Transverse colon (tissue), 4 donors: ENCODE data around the gene MEG3. TPM values are rescaled to one million over a fixed set of nuclear protein-coding genes. Genes with fewer than 3 reads are reported as not detected.

ENCODE experiments used
- DNase-seq: peaks from one replicate; pipeline ENCODE4 v3.0.0-alpha.2; 2019
- H3K27ac ChIP-seq, 4 donors: fragments of 200-600 bp; sonication (generic); 2 replicates each; pipeline ENCODE4 v1.5.1; 2016 to 2018; ENCODE audit warnings: inconsistent platforms in 4 of 4
- H3K27me3 ChIP-seq: fragments of 200-600 bp; sonication (generic); 2 replicates; pipeline ENCODE4 v1.5.1; 2017; ENCODE audit warnings: inconsistent platforms
- H3K36me3 ChIP-seq, 4 donors: fragments of 200-600 bp; sonication (generic); 2 replicates each; pipeline ENCODE4 v1.5.1; 2017 to 2019; ENCODE audit warnings: inconsistent platforms in 4 of 4
- H3K4me1 ChIP-seq, 4 donors: fragments of 200-600 bp; sonication (generic); 2 replicates each; pipeline ENCODE4 v1.5.1; 2017 to 2020; ENCODE audit warnings: inconsistent platforms in 4 of 4
- H3K4me3 ChIP-seq, 4 donors: fragments of 200-600 bp; sonication (generic); 1 replicate in 1 of 4; 2 replicates in 3 of 4; pipeline versions ENCODE4 v1.5.1 to v1.6.1; 2017 to 2019; ENCODE audit warnings: inconsistent platforms in 4 of 4
- H3K9me3 ChIP-seq, 2 donors: fragments of 200-600 bp; sonication (generic); 2 replicates each; pipeline ENCODE4 v1.5.1; 2017 to 2019; ENCODE audit warnings: inconsistent platforms in 2 of 2
- EP300 ChIP-seq: sonication (generic); formaldehyde crosslinking; IDR thresholded peaks from one replicate; pipeline ENCODE4 v1.6.1; 2017; ENCODE audit warnings: antibody characterized with exemption, low read depth
- POLR2A ChIP-seq: fragments of 450-650 bp; IDR thresholded peaks from one replicate; pipeline ENCODE4 v1.6.1; 2016; ENCODE audit warnings: antibody characterized with exemption, mild to moderate bottlenecking, moderate library complexity
- POLR2AphosphoS5 ChIP-seq, 3 donors: sonication (generic); formaldehyde crosslinking; IDR thresholded peaks; one replicate each; pipeline ENCODE4 v1.6.1; 2016; ENCODE audit warnings: antibody characterized with exemption in 3 of 3
- WGBS, 2 donors: methylation state at CpG; one replicate each; pipeline ENCODE4 v1.1.5; 2018; ENCODE audit warnings: low coverage in 1 of 2; 5-methylcytosine and 5-hydroxymethylcytosine counted together
- in situ Hi-C, 4 donors: fragments of 200-750 bp; cut with MboI; loops; one replicate each; pipeline versions ENCODE4 v1.15.0 to v1.15.1; 2017; ENCODE audit warnings: low sequenced_read_pairs in 3 of 4, low pct_ligation_motif_present in 1 of 4, low pct_unique_long_range_greater_than_20kb in 1 of 4
- intact Hi-C: fragments of 100-400 bp; cut with DNase I; formaldehyde crosslinking; loops from one replicate; pipeline ENCODE4 v1.15.1; 2023; ENCODE audit warnings: low total_unique reads
- total RNA-seq, 4 donors: library from RNA; depleted of rRNA; stranded (reverse); fragments of >200 nt; gene quantifications; one replicate each; pipeline ENCODE4 v1.1.0, GENCODE V29; 2016
- TF ChIP-seq, protein P1 (sequence below), 5 experiments: fragments of 200-600 bp in 3 of 5; fragments of 450-650 bp in 2 of 5; sonication (generic) in 3 of 5; IDR thresholded peaks; 1 replicate in 2 of 5; 2 replicates in 3 of 5; pipeline ENCODE4 v1.5.1; 2016 to 2017; ENCODE audit warnings: antibody characterized with exemption in 5 of 5, inconsistent platforms in 3 of 5, mild to moderate bottlenecking in 2 of 5, moderate library complexity in 1 of 5

The MEG3 gene
- total RNA-seq, 4 donors from 2014 or later, result 10.6 to 156 (median 40.1) TPM

DNA sequence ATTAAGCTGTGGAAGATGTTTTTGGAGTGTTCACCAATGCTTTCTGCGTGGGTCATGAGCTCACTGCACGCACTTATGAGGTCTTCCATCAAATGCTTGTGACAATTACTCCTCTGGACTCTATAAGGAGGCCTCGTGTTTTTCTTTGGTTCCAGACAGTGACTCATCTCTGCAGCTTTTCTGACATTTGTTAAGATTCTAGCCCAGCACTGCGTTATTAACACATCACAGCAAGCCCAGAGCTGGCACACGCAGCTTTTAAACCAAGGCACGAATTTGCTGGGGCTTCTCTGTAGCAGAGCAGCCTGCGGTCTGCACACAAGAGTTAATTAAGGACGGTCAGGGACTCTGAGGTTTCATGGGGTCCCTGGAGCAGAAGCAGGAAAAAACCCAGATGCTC lies 16.9 kb downstream of the MEG3 start:
- no peak for TF ChIP-seq EP300
- TF ChIP-seq, protein P1, sequence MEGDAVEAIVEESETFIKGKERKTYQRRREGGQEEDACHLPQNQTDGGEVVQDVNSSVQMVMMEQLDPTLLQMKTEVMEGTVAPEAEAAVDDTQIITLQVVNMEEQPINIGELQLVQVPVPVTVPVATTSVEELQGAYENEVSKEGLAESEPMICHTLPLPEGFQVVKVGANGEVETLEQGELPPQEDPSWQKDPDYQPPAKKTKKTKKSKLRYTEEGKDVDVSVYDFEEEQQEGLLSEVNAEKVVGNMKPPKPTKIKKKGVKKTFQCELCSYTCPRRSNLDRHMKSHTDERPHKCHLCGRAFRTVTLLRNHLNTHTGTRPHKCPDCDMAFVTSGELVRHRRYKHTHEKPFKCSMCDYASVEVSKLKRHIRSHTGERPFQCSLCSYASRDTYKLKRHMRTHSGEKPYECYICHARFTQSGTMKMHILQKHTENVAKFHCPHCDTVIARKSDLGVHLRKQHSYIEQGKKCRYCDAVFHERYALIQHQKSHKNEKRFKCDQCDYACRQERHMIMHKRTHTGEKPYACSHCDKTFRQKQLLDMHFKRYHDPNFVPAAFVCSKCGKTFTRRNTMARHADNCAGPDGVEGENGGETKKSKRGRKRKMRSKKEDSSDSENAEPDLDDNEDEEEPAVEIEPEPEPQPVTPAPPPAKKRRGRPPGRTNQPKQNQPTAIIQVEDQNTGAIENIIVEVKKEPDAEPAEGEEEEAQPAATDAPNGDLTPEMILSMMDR (IDR thresholded peaks at IDR 0.05), result no peak
- TF ChIP-seq POLR2A, result no peak
- TF ChIP-seq POLR2AphosphoS5 (IDR thresholded peaks at IDR 0.05), result no peak
- in situ Hi-C loops (loop anchor here in 2 of 4 donors (25.0 kb wide), 1 partner anchor 795 kb away; no protein-coding TSS in a partner anchor), intact Hi-C loops (no loop called here)
- no peak overlapping the region for H3K4me3 ChIP-seq
- no peaks in the 10 kb centered on the region for H3K9me3 ChIP-seq
- WGBS, 2 donors, result 71% methylated on average over 8 of the region's 8 CpGs; no CpG with 5 or more reads in 1 of the 2 donors
- no peaks in the 10 kb centered on the region for H3K36me3 ChIP-seq
- no peak for DNase-seq
- H3K27ac ChIP-seq, result peak overlapping the region in 1 of 4 donors; percentile 19
- H3K4me1 ChIP-seq, result peaks cover 0 to 5% (median 0%) of the 10 kb centered on the region in 4 donors
- H3K27me3 ChIP-seq, result no peaks in the 10 kb centered on the region

DNA sequence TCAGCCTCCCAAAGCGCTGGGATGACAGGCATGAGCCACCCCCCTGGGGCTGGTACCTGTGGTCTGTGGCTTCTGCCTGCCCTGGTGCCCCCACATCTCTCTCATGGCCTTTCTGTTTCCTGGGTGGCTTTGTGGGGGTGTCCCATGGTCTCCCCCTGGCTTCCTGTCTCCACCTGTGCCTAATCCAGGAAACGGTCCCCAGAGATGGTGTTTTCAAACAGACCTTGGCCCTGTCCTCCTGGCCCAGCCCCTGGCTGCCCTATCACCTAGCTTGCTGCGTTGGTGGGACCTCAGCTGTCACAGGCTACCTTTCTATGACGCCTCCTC lies 18.1 kb downstream of the MEG3 start:
- 71 to 83% methylated on average over 2 to 4 of the region's 4 CpGs for WGBS, 2 donors
- Histone ChIP-seq H3K4me3 (no peak overlapping the region), H3K27ac (no peak overlapping the region), H3K4me1 (peaks cover 0 to 6% (median 0%) of the 10 kb centered on the region in 4 donors), H3K27me3 (no peaks in the 10 kb centered on the region), H3K9me3 (no peaks in the 10 kb centered on the region), H3K36me3 (no peaks in the 10 kb centered on the region)
- TF ChIP-seq EP300 (no peak), POLR2AphosphoS5 (IDR thresholded peaks at IDR 0.05) (no peak), POLR2A (no peak)
- TF ChIP-seq, protein P1 (IDR thresholded peaks at IDR 0.05), result no peak
- DNase-seq, result no peak
- in situ Hi-C loops, result loop anchor here in 2 of 4 donors (25.0 kb wide), 1 partner anchor 793 kb away; no protein-coding TSS in a partner anchor
- intact Hi-C loops, result no loop called here

DNA sequence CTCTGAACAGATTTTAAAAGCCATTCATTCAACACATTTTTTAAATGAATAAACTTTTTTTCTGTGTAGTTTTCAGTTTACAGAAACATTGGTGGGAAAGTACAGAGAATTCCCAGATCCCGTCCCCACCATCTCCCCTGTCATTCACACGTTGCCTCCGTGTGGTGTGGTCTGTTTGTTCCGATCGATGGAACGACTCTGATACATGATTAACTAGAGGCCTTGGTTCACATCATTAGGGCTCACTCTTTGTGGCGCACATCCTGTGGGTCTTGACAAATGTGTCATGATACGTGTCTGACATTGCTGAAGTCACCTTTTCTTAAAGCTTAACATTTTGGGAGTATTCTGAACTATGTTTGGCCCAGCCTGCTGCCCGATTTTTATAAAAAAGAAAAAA lies 18.5 kb downstream of the MEG3 start:
- WGBS, 2 donors, result 73 to 86% methylated on average over 9 of the region's 9 CpGs
- H3K4me3 ChIP-seq, result no peak overlapping the region
- H3K27ac ChIP-seq, result no peak overlapping the region
- intact Hi-C loops (no loop called here), in situ Hi-C loops (loop anchor here in 2 of 4 donors (25.0 kb wide), 1 partner anchor 793 kb away; no protein-coding TSS in a partner anchor)
- TF ChIP-seq POLR2A, result no peak
- no peak for TF ChIP-seq POLR2AphosphoS5 (IDR thresholded peaks at IDR 0.05)
- TF ChIP-seq, protein P1 (IDR thresholded peaks at IDR 0.05), result no peak
- TF ChIP-seq EP300, result no peak
- no peaks in the 10 kb centered on the region for H3K27me3 ChIP-seq
- peaks cover 0 to 10% (median 0%) of the 10 kb centered on the region in 4 donors for H3K4me1 ChIP-seq
- DNase-seq, result no peak
- no peaks in the 10 kb centered on the region for H3K9me3 ChIP-seq
- no peaks in the 10 kb centered on the region for H3K36me3 ChIP-seq

DNA sequence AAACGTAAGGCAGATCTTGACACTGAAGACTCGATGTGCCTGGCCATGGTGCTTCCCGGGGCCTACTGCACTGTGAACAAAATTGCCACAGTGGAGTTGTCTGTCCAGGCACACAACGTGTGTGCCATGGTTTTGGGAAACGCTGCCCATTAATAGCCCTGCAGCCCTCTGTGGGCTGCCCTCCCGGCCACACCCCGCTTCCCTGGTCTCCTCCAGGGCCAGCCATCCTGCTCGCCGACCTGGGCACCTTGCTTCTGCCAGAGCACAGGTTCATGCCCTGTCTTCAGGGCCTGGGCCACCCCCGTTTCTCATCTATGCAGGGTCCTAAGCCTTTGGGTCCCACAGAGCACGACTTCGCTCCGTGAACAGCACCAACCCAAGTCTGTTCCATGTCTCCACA lies 18.9 kb downstream of the MEG3 start:
- intact Hi-C loops (no loop called here), in situ Hi-C loops (loop anchor here in 2 of 4 donors (25.0 kb wide), 1 partner anchor 792 kb away; no protein-coding TSS in a partner anchor)
- no peak for DNase-seq
- WGBS, 2 donors, result 88 to 91% methylated on average over 8 to 13 of the region's 13 CpGs
- Histone ChIP-seq H3K4me1 (peaks cover 0 to 13% (median 0%) of the 10 kb centered on the region in 4 donors), H3K36me3 (no peaks in the 10 kb centered on the region), H3K4me3 (no peak overlapping the region), H3K27me3 (no peaks in the 10 kb centered on the region), H3K27ac (no peak overlapping the region), H3K9me3 (no peaks in the 10 kb centered on the region)
- TF ChIP-seq POLR2A (no peak), EP300 (no peak), POLR2AphosphoS5 (IDR thresholded peaks at IDR 0.05) (no peak)
- TF ChIP-seq, protein P1 (IDR thresholded peaks at IDR 0.05), result no peak
